ENCODE measurements around the gene NUDT8. TPM values are rescaled to one million over a fixed set of nuclear protein-coding genes. Genes with fewer than 3 reads are reported as not detected.

Gene NUDT8
- total and polyA plus RNA-seq, 9 of the 15 experiments (the other 6 are each of a cell fraction or from before 2014, with no cell fraction given), result 0.23 to 27.8 (median 5.0) TPM

GRCh38 chr11:67606492-67607295, 23.0 kb downstream of the NUDT8 start, which contains the start of gene NDUFV1 (continued):
- TF ChIP-seq E2F6 (IDR thresholded peaks at IDR 0.05; ENCODE audit: borderline replicate concordance in 1 of 2, extremely low read depth in 1 of 2, insufficient read depth in 1 of 2, insufficient read length in 1 of 2, low read depth in 1 of 2, low read length in 1 of 2, poor library complexity in 1 of 2, severe bottlenecking in 1 of 2) (peak; percentile 26 to 49), POLR2B (IDR thresholded peaks at IDR 0.05; ENCODE audit: low read depth, partially characterized antibody) (peak; percentile 72), ETS2 (tag; IDR thresholded peaks at IDR 0.05; ENCODE audit: borderline replicate concordance, poor library complexity, severe bottlenecking) (no peak), POLR2A (conservative IDR thresholded peaks at IDR 0.05) (peak; percentile 89), ZNF384 (IDR thresholded peaks at IDR 0.05; ENCODE audit: low read depth, low read length) (no peak), FOXO4 (CRISPR knock-in tag; IDR thresholded peaks at IDR 0.05) (0 out of 2 replicates have a peak, but pooled peaks have one; percentile 17), POLR2G (IDR thresholded peaks at IDR 0.05; ENCODE audit: low read depth, low read length) (peak; percentile 86), DIDO1 (tag; IDR thresholded peaks at IDR 0.05; ENCODE audit: low read depth) (peak; percentile 70), SRF (CRISPR knock-in tag; IDR thresholded peaks at IDR 0.05) (peak in 1 of 2 experiments; percentile 58; a peak in 1 of 4 replicates), TBL1XR1 (IDR thresholded peaks at IDR 0.05; ENCODE audit: low read length in 2 of 2) (peak; percentile 54 to 90; a peak in 3 of 4 replicates), HMG20A (CRISPR knock-in tag; conservative IDR thresholded peaks at IDR 0.05) (no peak), FOXA3 (CRISPR knock-in tag; conservative IDR thresholded peaks at IDR 0.05 in 1 of 2, IDR thresholded peaks at IDR 0.05 in 1 of 2) (0 out of 4 replicates have a peak, but pooled peaks of 1 of the 2 experiments have one; percentile 32), MCM5 (IDR thresholded peaks at IDR 0.05; ENCODE audit: low read depth) (no peak), FOXA1 (IDR thresholded peaks at IDR 0.05; ENCODE audit: borderline replicate concordance) (no peak), FOXP1 (CRISPR knock-in tag; IDR thresholded peaks at IDR 0.05) (no peak; the same call in 1 of the 2 replicates)
- TF ChIP-seq, protein P1, sequence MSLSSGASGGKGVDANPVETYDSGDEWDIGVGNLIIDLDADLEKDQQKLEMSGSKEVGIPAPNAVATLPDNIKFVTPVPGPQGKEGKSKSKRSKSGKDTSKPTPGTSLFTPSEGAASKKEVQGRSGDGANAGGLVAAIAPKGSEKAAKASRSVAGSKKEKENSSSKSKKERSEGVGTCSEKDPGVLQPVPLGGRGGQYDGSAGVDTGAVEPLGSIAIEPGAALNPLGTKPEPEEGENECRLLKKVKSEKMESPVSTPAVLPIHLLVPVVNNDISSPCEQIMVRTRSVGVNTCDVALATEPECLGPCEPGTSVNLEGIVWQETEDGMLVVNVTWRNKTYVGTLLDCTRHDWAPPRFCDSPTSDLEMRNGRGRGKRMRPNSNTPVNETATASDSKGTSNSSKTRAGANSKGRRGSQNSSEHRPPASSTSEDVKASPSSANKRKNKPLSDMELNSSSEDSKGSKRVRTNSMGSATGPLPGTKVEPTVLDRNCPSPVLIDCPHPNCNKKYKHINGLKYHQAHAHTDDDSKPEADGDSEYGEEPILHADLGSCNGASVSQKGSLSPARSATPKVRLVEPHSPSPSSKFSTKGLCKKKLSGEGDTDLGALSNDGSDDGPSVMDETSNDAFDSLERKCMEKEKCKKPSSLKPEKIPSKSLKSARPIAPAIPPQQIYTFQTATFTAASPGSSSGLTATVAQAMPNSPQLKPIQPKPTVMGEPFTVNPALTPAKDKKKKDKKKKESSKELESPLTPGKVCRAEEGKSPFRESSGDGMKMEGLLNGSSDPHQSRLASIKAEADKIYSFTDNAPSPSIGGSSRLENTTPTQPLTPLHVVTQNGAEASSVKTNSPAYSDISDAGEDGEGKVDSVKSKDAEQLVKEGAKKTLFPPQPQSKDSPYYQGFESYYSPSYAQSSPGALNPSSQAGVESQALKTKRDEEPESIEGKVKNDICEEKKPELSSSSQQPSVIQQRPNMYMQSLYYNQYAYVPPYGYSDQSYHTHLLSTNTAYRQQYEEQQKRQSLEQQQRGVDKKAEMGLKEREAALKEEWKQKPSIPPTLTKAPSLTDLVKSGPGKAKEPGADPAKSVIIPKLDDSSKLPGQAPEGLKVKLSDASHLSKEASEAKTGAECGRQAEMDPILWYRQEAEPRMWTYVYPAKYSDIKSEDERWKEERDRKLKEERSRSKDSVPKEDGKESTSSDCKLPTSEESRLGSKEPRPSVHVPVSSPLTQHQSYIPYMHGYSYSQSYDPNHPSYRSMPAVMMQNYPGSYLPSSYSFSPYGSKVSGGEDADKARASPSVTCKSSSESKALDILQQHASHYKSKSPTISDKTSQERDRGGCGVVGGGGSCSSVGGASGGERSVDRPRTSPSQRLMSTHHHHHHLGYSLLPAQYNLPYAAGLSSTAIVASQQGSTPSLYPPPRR (CRISPR knock-in tag; IDR thresholded peaks at IDR 0.05; ENCODE audit: borderline replicate concordance), result 0 out of 2 replicates have a peak, but pooled peaks have one; percentile 15
- TF ChIP-seq, protein P2, sequence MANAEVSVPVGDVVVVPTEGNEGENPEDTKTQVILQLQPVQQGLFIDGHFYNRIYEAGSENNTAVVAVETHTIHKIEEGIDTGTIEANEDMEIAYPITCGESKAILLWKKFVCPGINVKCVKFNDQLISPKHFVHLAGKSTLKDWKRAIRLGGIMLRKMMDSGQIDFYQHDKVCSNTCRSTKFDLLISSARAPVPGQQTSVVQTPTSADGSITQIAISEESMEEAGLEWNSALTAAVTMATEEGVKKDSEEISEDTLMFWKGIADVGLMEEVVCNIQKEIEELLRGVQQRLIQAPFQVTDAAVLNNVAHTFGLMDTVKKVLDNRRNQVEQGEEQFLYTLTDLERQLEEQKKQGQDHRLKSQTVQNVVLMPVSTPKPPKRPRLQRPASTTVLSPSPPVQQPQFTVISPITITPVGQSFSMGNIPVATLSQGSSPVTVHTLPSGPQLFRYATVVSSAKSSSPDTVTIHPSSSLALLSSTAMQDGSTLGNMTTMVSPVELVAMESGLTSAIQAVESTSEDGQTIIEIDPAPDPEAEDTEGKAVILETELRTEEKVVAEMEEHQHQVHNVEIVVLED (CRISPR knock-in tag; IDR thresholded peaks at IDR 0.05), result peak; percentile 96

Measured in K562 (cell line).